Mesenteric fat pad (tissue), 1 donor: ENCODE data around the gene AUTS2. TPM values are rescaled to one million over a fixed set of nuclear protein-coding genes. Genes with fewer than 3 reads are reported as not detected.
"Not testable (repeated sequence)": the region's sequence is repeated elsewhere in the genome, so short reads cannot be mapped to it uniquely, and the experiment has no call there.

Experiments used
- DNase-seq: peaks from one replicate; pipeline ENCODE4 v3.0.0-alpha.2; 2020; ENCODE audit warnings: low spot score
- total RNA-seq: library from RNA; stranded (reverse); fragmentation: NEBNext Ultra II Directional; extraction: Animal tissue kit (Norgen Biotek cat#: 25700); gene quantifications from one replicate; pipeline ENCODE4 v1.2.1, GENCODE V29; 2021
- donor health status: DM: yes; HTN: yes; CAD: no.

The AUTS2 gene
- total RNA-seq, 1 donor from 2014 or later: 28.1 TPM

DNA sequence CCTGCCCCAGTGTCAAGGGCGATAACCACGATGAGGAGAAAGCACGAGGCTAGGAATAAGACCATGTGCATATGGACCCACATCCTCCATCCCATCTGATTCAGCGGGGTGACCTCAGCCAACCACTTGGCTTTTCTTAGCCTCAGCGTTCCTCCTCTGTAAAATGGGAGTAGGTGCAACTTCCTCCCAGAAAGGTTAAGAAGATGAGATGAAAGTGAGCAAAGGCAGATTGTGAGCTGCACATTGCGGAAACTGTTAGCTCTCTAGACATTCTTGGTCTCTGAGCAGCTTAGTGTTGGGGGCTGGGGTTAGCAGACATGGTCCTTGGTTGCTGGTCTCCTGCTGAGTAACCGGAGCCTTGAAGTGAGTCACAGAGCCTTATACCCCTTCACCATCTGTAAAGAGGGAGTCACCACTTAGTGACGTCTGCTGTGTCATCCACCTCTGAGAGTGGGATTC is 1036.4 kb downstream of the AUTS2 start:
- DNase-seq: no peak

DNA sequence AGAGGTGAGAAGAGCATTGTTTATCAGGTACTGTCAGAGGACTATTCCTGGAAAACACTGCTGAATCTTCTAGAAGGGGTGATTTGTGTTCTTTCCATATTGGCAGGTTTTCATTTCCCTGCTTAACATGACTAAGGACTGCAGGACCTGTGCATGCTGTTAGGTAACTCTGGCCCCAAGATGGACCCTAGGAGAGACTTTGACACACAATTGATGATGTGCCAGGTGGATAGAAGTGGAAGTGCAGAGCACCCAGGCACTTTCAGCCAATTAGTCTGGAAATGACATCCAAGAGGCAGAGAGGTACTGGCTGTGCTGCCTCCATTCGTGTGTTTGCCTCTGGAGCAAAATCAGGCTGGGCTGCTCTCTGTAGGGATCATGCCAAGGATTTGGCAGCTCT is 1037.4 kb downstream of the AUTS2 start:
- no peak for DNase-seq

DNA sequence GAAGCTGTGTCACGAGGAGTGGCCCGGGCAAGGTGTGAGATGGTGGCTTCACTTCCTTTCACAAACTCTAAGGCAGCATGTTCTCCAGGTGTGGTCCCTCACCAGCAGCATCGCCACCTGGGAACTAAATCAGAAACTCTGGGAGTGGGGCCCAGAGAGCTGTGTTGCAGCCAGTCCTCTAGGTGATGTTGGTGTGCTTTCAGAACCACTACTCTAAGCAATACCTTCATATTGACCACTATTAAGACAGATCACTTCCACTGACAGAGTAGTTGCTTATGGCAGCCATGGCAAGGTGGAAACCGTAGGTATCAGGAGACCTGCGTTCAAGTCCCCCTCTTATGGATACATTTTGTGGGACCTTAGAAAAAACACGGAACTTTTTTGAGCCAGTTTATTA is 1037.9 kb downstream of the AUTS2 start:
- no peak for DNase-seq

DNA sequence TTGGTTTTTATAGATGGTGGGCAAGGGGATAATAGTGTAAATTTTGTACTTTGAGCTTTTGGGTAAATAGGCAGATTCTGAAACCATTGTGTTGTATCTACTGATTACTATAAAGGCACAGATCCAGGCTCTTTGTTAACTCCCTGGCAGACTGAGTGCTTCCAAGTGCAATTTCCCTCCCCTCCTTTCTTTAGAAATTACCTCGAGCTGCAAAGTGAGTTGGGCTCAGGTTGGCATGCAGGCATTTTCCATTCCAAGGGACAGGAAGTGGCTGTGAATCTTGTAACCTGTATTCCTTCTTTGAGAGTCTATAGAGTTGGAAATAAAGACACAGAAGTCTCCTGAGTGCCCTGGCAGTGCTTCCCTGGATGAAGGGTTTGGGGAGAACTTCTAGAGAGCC is 1039.5 kb downstream of the AUTS2 start:
- no peak for DNase-seq

DNA sequence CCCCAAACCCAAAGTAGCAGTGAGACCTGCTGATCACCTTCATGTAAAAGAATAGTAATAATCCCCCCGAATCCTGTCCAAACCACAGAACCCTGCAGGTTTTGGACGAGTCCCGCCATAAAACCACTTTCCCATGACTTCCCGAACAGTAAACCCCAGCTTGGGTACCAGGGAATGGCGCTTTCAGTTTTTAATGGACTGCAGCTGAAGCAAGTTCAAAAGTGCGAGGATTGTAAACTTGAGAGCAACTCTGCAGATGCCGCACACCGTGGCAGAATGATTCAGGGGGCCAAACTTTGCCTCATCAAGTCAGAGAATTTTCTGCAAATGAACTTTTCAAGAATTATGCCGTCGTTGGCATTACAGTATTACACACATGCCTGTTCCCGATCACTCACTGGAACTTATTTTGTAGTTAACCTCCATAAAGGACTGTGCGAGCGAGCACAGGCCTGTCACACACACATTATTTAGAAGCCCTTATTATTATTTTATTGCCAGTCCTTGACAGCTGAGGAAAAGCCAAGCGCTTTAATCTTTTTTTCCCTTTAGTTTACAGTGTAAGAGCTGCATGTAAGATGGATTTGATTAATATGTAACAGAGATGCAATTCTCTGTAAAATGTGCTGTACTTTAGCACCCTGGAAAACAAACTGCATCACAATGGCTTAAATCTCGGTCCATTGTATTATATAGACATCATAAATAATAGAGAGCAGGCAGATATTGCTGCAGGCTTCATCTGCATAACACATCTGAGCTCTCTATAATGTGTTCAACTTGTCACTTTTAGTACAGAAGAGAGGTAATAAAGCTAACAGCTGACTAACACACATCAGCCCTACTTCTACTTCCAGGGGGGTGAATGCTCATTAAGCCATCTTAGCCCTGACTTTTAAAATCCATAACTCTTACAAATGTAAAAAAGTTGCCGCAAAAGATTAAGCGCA is 1040.2 kb downstream of the AUTS2 start:
- DNase-seq: no peak

DNA sequence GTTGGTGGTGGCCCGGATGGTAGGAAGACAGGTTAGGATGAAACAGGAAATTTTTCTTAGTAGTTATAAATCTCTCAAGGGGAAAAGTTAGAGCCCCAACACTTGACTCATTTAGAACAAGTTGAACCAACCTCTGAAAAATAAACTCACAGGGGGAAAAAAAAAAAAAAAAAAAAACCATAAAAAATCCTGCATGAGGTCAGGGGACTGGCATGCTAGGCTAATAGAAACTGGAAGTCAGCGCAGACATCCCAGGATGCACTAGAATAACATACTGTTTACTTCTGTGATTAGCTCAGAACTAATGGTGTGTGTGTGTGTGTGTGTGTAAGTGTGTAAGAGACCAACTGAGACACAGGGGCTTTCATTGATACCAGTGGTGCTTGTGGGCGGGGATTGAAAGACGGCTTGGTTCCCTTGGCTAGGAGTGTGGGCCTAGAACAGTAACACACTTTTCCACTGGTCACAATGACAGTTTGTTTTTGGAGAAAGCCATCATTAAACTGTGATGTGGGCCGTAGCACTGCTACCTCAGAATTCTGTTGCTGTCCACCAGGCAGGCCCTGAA is 1042.1 kb downstream of the AUTS2 start:
- no peak for DNase-seq

DNA sequence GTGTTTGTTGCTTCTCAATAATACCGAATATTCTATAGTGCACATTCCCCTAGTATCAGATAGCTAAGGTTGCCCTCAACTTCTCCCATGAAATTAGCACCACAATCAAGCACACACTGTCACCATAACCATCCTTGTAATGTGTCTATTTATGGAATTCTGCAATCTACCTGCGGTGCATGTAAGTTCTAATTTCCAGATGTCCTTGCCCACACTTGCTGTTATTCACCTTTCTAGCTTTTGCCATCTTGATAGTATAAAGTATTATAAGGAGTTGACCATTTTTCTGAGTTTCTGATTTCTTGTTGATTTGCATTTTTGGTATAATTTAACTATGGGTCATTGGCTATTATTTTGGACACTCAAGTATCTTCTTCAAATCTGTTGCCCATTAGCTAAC is 1043.6 kb downstream of the AUTS2 start:
- no peak for DNase-seq

DNA sequence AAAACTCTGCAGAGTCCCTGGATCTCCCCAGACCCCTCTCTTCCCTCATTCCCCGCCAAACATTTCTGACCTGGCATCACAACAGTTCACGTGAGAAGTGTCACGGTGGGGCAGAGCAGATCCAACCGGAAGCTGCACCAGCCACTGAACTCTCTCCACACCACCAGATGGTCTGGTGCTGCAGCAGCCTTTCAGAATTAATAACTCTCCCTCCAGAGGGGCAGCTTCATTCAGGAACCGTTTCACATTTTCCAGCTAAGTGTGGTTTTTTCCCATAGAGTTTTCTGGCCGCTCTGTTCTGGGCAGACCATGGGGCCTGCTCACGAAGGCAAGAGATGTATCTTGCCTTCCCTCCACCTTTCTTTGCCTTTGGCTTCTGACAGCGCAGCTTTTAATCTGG is 1047.0 kb downstream of the AUTS2 start:
- no peak for DNase-seq

DNA sequence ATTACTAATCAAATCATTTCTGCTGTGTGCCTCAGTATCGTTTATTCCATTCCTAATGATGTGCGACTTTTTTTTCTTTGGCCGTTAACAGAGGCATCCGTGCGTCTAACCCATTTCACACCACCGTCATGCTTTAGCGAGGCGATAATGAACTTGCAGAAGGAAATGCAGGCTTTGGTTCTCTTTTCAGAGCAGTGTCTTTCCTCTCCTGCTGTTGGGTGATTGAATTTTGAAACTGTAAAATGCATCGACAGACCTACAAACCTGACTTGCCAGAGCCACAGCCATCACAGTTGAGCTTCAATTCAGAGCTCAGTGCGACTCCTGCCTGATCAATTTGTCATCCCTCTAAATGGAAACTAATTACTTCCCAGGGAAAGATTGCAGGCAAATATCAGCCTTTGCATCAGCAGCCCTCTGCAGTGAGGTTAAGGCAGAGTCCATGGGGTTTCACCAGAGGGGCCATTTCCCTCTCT is 1047.6 kb downstream of the AUTS2 start:
- no peak for DNase-seq

DNA sequence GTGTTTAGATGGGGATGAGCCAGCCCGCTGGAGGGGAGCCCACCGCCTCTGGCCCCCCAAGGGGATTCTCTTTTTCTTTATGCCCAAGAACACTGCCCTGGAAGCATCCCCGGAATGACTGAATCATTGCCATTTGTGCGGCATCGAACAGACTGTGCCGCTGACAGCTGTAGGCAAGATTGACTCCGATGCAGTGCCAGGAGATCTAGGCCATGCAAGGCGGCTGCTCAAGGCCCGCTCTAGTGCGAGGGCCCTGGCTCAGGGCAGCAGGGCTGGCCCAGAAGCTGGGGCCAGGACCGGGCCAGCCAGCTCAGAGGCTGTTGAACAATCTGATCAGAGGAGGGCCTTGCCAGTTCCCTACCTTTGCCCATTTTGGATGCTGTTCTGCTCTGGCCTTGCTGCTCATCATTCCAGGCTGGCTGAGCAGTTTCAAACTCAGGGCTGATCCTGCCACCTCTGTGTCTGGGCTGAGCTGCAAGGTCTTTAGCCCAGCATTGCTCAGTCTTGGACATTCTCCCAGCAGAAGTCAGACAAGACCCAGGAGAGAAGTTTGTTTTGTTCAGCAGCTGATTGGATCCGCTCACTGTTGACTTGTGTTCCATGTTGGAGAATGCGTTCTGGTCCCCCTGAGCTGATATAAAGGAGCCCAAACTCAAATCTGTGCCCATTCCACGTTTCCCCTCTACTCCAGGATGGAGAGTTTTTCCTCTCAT is 1048.4 kb downstream of the AUTS2 start:
- DNase-seq: no peak

DNA sequence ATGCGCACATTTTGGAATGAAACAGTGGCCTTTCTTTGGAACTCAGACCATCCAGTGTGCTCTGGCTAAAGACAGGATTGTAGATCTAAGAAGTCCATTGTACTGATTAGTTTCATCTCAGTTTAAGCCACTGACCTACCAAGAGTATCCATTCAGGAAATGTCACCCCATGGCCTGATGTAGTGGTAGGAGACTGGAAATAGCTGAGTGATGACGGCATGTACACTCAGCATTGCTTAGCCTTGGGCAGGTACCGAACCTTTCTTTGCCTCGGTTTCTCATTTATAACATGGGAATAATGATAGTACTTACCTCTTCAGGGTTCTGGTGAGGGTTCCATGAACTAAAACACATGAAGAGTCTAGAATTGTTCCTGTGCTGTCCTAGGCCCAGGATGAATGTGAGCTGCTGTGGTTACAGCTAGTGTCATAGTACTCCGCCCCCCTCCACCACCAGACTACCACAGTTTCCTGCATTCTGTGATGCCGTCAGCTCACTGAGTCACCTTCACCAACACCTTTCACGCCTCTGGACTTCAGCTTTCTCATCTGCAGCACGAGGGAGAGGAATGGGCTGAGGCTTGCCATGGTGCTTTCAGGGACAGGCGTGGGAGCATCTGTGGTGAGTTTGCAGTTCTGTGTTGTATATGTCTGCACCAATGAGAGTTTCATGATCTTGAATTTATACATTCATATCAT is 1049.7 kb downstream of the AUTS2 start:
- no peak for DNase-seq

DNA sequence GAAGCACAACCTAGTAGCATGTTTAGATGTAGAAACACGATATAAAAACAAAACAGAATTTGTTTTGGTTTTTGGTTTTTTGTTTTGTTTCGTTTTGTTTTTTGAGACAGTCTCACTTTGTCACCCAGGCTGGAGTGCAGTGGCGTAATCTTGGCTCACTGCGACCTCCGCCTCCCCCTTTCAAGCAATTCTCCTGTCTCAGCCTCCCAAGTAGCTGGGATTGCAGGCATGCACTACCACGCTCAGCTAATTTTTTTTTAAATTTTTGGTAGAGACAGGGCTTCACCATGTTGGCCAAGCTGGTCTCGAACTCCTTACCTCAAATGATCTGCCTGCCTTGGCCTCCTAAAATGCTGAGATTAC is 1050.2 kb downstream of the AUTS2 start:
- not testable (repeated sequence) for DNase-seq

DNA sequence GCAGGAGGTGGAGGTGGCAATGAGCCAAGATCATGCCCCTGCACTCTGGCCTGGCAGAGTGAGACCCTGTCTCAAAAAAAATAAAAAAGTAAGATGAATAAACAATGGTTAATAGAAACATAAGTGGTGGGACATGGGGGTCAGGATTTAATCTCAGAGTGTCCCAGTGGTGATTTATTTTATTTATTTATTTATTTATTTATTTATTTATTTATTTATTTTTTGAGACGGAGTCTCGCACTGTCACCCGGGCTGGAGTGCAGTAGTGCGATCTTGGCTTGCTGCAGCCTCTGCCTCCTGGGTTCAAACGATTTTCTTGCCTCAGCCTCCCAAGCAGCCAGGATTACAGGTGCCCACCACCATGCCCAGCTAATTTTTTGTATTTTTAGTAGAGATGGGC is 1051.0 kb downstream of the AUTS2 start:
- DNase-seq: no peak

DNA sequence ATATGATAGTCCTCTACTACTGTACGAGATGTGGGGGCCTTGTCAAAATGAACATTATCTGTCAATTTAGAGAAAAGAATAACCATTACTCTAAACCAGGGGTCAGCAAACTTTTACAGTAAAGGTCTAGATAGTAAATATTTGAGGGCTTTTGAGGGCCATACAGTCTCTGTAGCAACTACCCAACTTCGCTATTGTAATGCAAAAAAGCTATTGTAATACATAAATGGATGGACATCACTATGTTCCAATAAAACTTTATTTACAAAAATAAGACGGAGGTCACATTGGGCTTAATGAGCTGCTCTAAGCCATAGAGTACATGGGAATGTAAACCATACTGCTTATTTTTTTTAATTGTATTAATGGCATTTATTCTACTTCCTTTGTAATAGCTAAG is 1055.9 kb downstream of the AUTS2 start:
- DNase-seq: no peak

DNA sequence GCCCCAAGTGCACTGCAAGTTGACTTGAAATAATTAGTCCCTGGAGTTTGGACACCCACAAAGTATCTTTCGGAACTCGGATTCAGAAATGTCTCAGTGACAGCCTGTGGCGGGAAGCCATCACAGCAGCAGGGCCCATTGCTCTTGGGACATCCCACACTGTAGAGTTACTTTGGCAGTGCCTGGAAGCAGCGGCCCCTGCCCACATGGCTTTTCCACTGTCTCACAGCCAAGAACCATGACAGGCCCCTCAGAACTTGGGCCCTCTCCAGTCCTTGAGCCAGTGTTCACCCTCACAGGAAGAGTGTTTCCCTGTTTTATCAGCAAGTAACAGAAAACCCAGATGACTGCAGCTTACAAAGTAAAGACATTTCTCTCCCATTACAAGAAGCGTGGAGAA is 1056.7 kb downstream of the AUTS2 start:
- no peak for DNase-seq

DNA sequence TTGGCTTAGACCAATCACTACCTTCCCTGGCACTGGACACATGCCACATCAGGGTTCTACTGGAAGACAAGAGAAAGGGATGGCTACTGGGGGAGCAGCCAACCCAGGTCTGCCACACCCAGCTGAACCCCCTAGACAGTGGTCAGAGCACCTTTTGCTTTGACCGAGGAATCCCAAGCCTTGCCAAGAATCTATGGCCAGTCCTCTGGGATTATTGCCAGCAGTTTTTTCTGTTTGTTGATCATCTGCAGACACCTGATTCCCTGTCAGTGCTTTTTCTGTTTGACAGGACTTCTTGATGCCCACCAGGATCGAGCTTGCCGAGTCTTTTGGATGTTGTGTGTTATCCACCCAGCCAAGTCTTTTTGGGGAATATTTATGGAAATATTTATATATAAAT is 1057.4 kb downstream of the AUTS2 start:
- no peak for DNase-seq

DNA sequence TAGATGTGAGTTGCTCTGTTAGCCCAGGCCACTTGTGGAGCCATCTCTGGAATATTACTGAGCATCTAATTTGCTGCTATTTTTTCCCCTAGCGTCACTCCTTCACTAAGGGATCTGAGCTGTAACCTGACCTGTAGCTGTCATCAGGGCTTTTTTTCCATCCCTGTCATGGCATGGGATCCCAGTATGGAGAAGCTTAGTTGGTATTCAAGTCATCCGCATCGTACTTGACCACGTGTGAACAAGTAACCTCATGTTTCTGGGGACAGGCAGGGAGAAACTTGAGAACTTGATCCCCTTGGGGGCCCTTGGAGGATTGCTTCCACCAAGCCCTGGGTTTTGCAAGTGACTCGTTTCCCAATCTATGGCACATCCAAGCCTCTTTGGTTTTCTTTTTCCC is 1059.3 kb downstream of the AUTS2 start:
- no peak for DNase-seq

DNA sequence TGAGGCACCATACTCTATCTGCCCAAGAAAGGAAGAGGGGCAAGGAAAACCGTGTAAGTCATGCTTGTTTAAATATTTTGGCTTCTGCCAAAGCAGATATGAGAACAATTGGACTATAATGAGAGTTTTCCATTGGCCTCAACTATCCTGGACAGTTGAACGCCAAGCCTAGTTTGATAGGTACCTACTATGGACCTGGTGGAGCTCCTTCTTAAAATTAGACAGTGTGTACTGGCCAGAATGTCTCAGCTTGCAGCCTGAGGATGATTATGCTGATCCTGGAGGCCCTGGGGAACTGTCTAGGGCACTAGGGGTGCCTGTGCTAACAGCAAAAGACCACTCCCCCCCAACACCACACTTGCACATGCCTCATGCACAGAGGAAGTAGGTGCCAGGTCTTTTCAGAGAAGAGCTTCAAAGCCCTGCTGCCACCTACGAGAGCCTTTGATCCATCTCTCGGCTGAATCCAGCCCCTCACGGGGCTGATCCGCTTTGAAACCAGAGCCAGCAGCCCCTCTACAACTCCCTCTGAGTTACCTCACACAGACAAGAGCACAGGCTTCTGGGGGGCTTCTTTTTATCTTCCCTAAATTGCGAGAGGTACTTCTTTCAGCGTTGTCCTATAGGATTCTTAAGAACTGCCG is 1059.8 kb downstream of the AUTS2 start:
- DNase-seq: no peak

DNA sequence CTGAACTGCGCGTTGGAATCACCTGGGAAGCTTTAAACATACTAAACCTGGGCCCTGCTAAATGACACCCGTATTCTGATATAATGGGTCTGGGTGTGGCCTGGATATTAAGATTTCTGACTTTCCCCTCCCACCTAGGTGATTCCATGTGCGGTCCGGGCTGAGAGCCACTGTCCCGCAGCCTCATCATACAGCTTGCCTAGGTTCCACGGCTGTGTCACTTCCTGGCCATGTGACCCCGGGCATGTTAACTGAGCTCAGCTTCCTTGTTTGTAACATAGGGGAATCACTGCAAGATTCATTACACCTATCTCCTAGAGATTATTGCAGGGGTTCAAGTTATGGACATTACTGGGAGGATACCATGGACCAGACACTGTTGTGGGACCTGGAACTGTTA is 1061.0 kb downstream of the AUTS2 start:
- no peak for DNase-seq

DNA sequence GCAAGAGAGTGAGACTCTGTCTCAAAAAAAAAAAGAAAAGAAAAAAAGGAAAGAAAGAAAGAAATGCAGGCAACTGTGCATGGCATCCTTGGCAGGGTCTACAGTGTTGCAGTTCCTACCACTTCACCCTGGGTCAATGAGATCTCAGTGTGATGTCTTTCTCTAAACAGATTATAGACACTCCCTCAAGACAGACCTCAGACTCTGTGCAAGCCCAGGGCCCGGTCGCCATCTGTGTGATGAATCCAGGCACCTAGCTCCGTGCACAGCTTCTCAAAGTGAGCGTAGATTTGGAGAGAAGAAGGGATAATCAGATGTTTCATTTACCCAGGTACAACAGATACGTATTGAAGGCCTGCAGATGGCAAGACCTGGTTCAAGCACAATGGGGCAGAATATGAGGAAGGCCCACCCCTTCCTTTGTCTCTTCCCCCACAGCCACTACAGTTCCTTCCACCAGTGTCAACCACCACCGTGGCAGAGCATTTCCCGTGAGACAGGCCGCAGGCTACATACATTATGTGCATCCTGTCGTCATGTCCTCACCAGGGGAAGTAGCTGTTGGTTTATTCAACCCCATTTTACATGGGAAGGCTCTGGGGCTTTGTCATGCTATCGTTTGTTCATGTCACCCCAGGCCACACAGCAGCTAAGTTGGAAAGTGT is 1062.0 kb downstream of the AUTS2 start:
- DNase-seq: no peak
